Measurements from ENCODE around the gene ITGB1BP1.
A peak's percentile ranks its signal among the peaks of the same experiment; 100 is the strongest.

The ITGB1BP1 gene

GRCh38 chr2:9373047-9373446 is 50.3 kb downstream of the ITGB1BP1 start:
- DNase-seq (ENCODE audit: low read depth): peak; percentile 16
- TF ChIP-seq CTCF (IDR thresholded peaks at IDR 0.05; ENCODE audit: insufficient read depth, low read depth, low read length, missing control alignments): no peak
- H3K4me3 ChIP-seq (ENCODE audit: low read depth, low read length): no peak overlapping the region

GRCh38 chr2:9370746-9371145 is 52.6 kb downstream of the ITGB1BP1 start:
- no peak overlapping the region for H3K4me3 ChIP-seq (ENCODE audit: low read depth, low read length)
- no peak for DNase-seq (ENCODE audit: low read depth)
- no peak for TF ChIP-seq CTCF (IDR thresholded peaks at IDR 0.05; ENCODE audit: insufficient read depth, low read depth, low read length, missing control alignments)

GRCh38 chr2:9366026-9366425 is 57.3 kb downstream of the ITGB1BP1 start:
- TF ChIP-seq CTCF (IDR thresholded peaks at IDR 0.05; ENCODE audit: insufficient read depth, low read depth, low read length, missing control alignments): no peak
- H3K4me3 ChIP-seq (ENCODE audit: low read depth, low read length): no peak overlapping the region
- no peak for DNase-seq (ENCODE audit: low read depth)

- DNase-seq (ENCODE audit: low read depth): no peak
- no peak for TF ChIP-seq CTCF (IDR thresholded peaks at IDR 0.05; ENCODE audit: insufficient read depth, low read depth, low read length, missing control alignments)
- no peak overlapping the region for H3K4me3 ChIP-seq (ENCODE audit: low read depth, low read length)
Observed at GRCh38 chr2:9365498-9366019, 57.8 kb downstream of the ITGB1BP1 start.

- H3K4me3 ChIP-seq (ENCODE audit: low read depth, low read length): no peak overlapping the region
- no peak for DNase-seq (ENCODE audit: low read depth)
- no peak for TF ChIP-seq CTCF (IDR thresholded peaks at IDR 0.05; ENCODE audit: insufficient read depth, low read depth, low read length, missing control alignments)
Observed at GRCh38 chr2:9364791-9365497, 58.4 kb downstream of the ITGB1BP1 start.

GRCh38 chr2:9364373-9364772 is 59.0 kb downstream of the ITGB1BP1 start:
- no peak for TF ChIP-seq CTCF (IDR thresholded peaks at IDR 0.05; ENCODE audit: insufficient read depth, low read depth, low read length, missing control alignments)
- DNase-seq (ENCODE audit: low read depth): no peak
- H3K4me3 ChIP-seq (ENCODE audit: low read depth, low read length): no peak overlapping the region

- DNase-seq (ENCODE audit: low read depth): no peak
- no peak for TF ChIP-seq CTCF (IDR thresholded peaks at IDR 0.05; ENCODE audit: insufficient read depth, low read depth, low read length, missing control alignments)
Observed at GRCh38 chr2:9360701-9361100, 62.6 kb downstream of the ITGB1BP1 start.

More at GRCh38 chr2:9360701-9361100, 62.6 kb downstream of the ITGB1BP1 start:
- no peak overlapping the region for H3K4me3 ChIP-seq (ENCODE audit: low read depth, low read length)
